B cell (primary cell): ENCODE measurements around the gene UNC13A.

ENCODE experiments used
- EZH2 ChIP-seq: IDR thresholded peaks from 2 replicates; pipeline ENCODE4 v1.6.1; 2012; ENCODE audit warnings: borderline replicate concordance, low read depth, mild to moderate bottlenecking, moderate library complexity, low read length; ENCODE audit not compliant: insufficient read depth, poor library complexity, severe bottlenecking
- TF ChIP-seq, protein P1 (sequence below): fragments of 200-600 bp; IDR thresholded peaks from one replicate; pipeline ENCODE4 v1.8.0; 2022; ENCODE audit warnings: antibody characterized with exemption, mild to moderate bottlenecking

DNA sequence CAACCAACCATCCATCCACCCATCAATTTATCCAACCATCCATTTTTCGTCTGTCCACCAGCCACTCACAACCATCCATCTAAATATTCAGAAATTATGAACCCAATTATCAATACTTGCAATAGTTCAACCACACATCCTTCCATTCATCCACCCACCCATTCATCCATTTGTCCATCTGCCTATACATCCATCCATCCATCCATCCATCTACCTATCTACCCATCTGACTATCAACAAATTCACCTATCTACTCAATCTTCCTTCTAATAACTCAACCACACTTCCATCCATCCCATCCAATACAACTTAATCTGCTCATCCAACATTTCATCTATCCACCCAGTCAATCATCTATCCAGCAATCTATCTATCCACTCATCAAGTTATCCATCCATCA is 46.3 kb downstream of the UNC13A start:
- TF ChIP-seq, protein P1, sequence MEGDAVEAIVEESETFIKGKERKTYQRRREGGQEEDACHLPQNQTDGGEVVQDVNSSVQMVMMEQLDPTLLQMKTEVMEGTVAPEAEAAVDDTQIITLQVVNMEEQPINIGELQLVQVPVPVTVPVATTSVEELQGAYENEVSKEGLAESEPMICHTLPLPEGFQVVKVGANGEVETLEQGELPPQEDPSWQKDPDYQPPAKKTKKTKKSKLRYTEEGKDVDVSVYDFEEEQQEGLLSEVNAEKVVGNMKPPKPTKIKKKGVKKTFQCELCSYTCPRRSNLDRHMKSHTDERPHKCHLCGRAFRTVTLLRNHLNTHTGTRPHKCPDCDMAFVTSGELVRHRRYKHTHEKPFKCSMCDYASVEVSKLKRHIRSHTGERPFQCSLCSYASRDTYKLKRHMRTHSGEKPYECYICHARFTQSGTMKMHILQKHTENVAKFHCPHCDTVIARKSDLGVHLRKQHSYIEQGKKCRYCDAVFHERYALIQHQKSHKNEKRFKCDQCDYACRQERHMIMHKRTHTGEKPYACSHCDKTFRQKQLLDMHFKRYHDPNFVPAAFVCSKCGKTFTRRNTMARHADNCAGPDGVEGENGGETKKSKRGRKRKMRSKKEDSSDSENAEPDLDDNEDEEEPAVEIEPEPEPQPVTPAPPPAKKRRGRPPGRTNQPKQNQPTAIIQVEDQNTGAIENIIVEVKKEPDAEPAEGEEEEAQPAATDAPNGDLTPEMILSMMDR = no peak
- no peak for TF ChIP-seq EZH2
